Panc1 (cell line): ENCODE measurements around the gene EOMES.

ENCODE experiments used
- CTCF ChIP-seq: fragments of 450-650 bp; IDR thresholded peaks from 2 replicates; pipeline ENCODE4 v1.5.1; 2017; ENCODE audit warnings: mild to moderate bottlenecking
- POLR2AphosphoS5 ChIP-seq: IDR thresholded peaks from 2 replicates; pipeline ENCODE4 v1.6.1; 2012; ENCODE audit warnings: mild to moderate bottlenecking, low read depth, low read length, moderate library complexity

DNA sequence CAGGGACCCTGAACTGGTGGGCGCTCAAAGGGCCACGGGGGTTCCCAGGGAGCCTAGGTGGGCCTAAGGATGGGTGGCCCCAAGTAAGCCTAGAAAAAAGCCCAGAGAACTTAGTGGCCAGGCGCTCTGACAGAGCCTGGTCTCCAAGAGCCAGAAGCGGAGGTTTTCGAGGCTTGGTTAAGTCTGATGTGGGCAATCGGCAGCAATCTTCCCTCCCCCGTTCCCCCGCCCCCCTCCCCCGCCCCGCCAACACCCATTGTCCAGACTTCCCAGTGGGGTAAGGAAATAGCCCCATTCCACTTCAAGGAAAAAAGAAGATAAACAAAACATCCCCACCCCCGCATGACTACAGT, 6.7 kb downstream of the EOMES start:
- TF ChIP-seq CTCF (no peak), POLR2AphosphoS5 (no peak)
